Transverse colon (tissue), 4 donors: ENCODE results near the gene CFAP20DC. TPM values are rescaled to one million over a fixed set of nuclear protein-coding genes. Genes with fewer than 3 reads are reported as not detected.
"Not testable (repeated sequence)": the region's sequence is repeated elsewhere in the genome, so short reads cannot be mapped to it uniquely, and the experiment has no call there.

Source experiments
- DNase-seq: peaks from one replicate; pipeline ENCODE4 v3.0.0-alpha.2; 2019
- H3K27ac ChIP-seq, 4 donors: fragments of 200-600 bp; sonication (generic); 2 replicates each; pipeline ENCODE4 v1.5.1; 2016 to 2018; ENCODE audit warnings: inconsistent platforms in 4 of 4
- H3K27me3 ChIP-seq: fragments of 200-600 bp; sonication (generic); 2 replicates; pipeline ENCODE4 v1.5.1; 2017; ENCODE audit warnings: inconsistent platforms
- H3K36me3 ChIP-seq, 4 donors: fragments of 200-600 bp; sonication (generic); 2 replicates each; pipeline ENCODE4 v1.5.1; 2017 to 2019; ENCODE audit warnings: inconsistent platforms in 4 of 4
- H3K4me1 ChIP-seq, 4 donors: fragments of 200-600 bp; sonication (generic); 2 replicates each; pipeline ENCODE4 v1.5.1; 2017 to 2020; ENCODE audit warnings: inconsistent platforms in 4 of 4
- H3K4me3 ChIP-seq, 4 donors: fragments of 200-600 bp; sonication (generic); 1 replicate in 1 of 4; 2 replicates in 3 of 4; pipeline versions ENCODE4 v1.5.1 to v1.6.1; 2017 to 2019; ENCODE audit warnings: inconsistent platforms in 4 of 4
- H3K9me3 ChIP-seq, 2 donors: fragments of 200-600 bp; sonication (generic); 2 replicates each; pipeline ENCODE4 v1.5.1; 2017 to 2019; ENCODE audit warnings: inconsistent platforms in 2 of 2
- CTCF ChIP-seq, 5 experiments: fragments of 200-600 bp in 3 of 5; fragments of 450-650 bp in 2 of 5; sonication (generic) in 3 of 5; IDR thresholded peaks; 1 replicate in 2 of 5; 2 replicates in 3 of 5; pipeline ENCODE4 v1.5.1; 2016 to 2017; ENCODE audit warnings: antibody characterized with exemption in 5 of 5, inconsistent platforms in 3 of 5, mild to moderate bottlenecking in 2 of 5, moderate library complexity in 1 of 5
- EP300 ChIP-seq: sonication (generic); formaldehyde crosslinking; IDR thresholded peaks from one replicate; pipeline ENCODE4 v1.6.1; 2017; ENCODE audit warnings: antibody characterized with exemption, low read depth
- POLR2A ChIP-seq: fragments of 450-650 bp; IDR thresholded peaks from one replicate; pipeline ENCODE4 v1.6.1; 2016; ENCODE audit warnings: antibody characterized with exemption, mild to moderate bottlenecking, moderate library complexity
- POLR2AphosphoS5 ChIP-seq, 3 donors: sonication (generic); formaldehyde crosslinking; IDR thresholded peaks; one replicate each; pipeline ENCODE4 v1.6.1; 2016; ENCODE audit warnings: antibody characterized with exemption in 3 of 3
- WGBS, 2 donors: methylation state at CpG; one replicate each; pipeline ENCODE4 v1.1.5; 2018; ENCODE audit warnings: low coverage in 1 of 2; 5-methylcytosine and 5-hydroxymethylcytosine counted together
- in situ Hi-C, 4 donors: fragments of 200-750 bp; cut with MboI; loops; one replicate each; pipeline versions ENCODE4 v1.15.0 to v1.15.1; 2017; ENCODE audit warnings: low sequenced_read_pairs in 3 of 4, low pct_ligation_motif_present in 1 of 4, low pct_unique_long_range_greater_than_20kb in 1 of 4
- intact Hi-C: fragments of 100-400 bp; cut with DNase I; formaldehyde crosslinking; loops from one replicate; pipeline ENCODE4 v1.15.1; 2023; ENCODE audit warnings: low total_unique reads
- total RNA-seq, 4 donors: library from RNA; depleted of rRNA; stranded (reverse); fragments of >200 nt; gene quantifications; one replicate each; pipeline ENCODE4 v1.1.0, GENCODE V29; 2016

CFAP20DC gene
- total RNA-seq, 4 donors from 2014 or later: 0.20 to 0.82 TPM; not detected in 2

DNA sequence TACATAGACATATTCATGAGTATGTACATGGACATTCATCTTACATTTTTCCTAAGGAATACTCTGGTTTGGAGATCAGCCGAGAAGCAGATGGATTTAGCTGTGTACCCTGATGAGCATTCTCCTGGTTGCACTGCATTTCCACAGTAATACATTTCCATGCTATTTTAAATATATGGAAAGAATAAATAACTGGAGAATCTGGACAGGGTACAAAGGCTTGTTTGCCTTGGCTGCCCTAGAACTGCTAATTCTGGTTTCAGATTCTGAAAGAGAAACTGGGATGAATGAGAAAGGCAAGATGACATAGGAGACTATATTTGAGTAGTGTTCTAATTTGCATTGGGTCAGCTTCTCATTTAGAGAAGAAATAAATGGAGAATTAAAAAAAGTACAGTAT is 192.4 kb downstream of the CFAP20DC start:
- Histone ChIP-seq H3K36me3 (no peaks in the 10 kb centered on the region), H3K27me3 (no peaks in the 10 kb centered on the region), H3K9me3 (no peaks in the 10 kb centered on the region), H3K27ac (no peak overlapping the region), H3K4me1 (peaks cover 0 to 12% (median 0%) of the 10 kb centered on the region in 4 donors), H3K4me3 (no peak overlapping the region)
- in situ Hi-C loops: no loop called here
- intact Hi-C loops: no loop called here
- 56 to 70% methylated on average over 1 of the region's 1 CpG for WGBS, 2 donors
- no peak for DNase-seq
- TF ChIP-seq EP300: no peak
- TF ChIP-seq POLR2A: no peak
- no peak for TF ChIP-seq POLR2AphosphoS5 (IDR thresholded peaks at IDR 0.05)
- TF ChIP-seq CTCF (IDR thresholded peaks at IDR 0.05): no peak

DNA sequence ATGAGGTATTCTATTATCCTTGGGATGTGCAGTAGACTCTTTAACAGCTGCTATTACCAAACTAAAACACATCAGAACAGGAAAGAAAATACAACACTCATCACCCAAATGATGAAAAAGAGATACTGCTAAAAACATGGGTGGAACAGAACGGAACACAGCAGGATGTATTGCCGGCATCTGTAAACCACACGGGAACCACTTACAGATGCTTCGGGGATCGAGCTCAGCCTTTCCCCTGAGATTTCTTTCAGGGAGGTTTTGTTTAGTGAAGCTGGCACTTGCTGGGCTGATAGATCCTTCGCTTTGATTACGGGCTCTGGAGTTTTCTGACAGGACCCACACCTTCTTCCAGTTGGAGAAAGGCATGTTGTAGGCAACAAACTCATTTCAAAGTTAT is 201.0 kb downstream of the CFAP20DC start:
- in situ Hi-C loops (no loop called here), intact Hi-C loops (no loop called here)
- Histone ChIP-seq H3K36me3 (no peaks in the 10 kb centered on the region), H3K4me1 (no peaks in the 10 kb centered on the region), H3K4me3 (no peak overlapping the region), H3K27me3 (no peaks in the 10 kb centered on the region), H3K27ac (no peak overlapping the region), H3K9me3 (no peaks in the 10 kb centered on the region)
- TF ChIP-seq CTCF (IDR thresholded peaks at IDR 0.05) (no peak), POLR2A (no peak)
- WGBS, 2 donors: 82% methylated on average over 7 of the region's 7 CpGs; no CpG with 5 or more reads in 1 of the 2 donors
- DNase-seq: no peak

- H3K36me3 ChIP-seq, DNase-seq, H3K27ac ChIP-seq, H3K9me3 ChIP-seq, H3K4me3 ChIP-seq, H3K4me1 ChIP-seq, intact Hi-C loops, H3K27me3 ChIP-seq, in situ Hi-C loops: not testable (repeated sequence)
- WGBS, 2 donors: 93 to 98% methylated on average over 7 to 18 of the region's 34 CpGs
Measured at GRCh38 chr3:58842050-58842747, 207.6 kb downstream of the CFAP20DC start.

DNA sequence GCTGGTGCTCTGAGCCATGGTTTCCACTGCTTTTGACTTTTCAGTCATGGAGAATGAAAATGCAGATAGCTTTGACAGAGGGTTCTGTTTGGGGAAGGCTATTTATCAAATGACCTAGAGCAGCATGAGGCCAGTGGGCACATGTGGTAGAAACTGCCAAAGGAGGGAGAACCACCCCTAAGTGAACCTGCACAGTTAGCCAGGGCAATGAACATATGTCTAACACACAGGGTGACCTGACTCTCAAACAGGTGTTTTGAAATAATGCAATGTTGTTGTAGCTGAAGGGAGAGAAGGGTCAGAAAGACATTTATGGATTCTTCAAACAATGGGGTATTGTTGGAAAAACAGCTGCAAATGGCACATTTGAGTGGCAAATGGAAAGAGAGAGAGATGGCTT is 208.9 kb downstream of the CFAP20DC start:
- H3K4me3 ChIP-seq: no peak overlapping the region
- no peaks in the 10 kb centered on the region for H3K4me1 ChIP-seq

More for the DNA sequence above, 208.9 kb downstream of the CFAP20DC start:
- DNase-seq: no peak
- in situ Hi-C loops (no loop called here), intact Hi-C loops (no loop called here)
- TF ChIP-seq POLR2A: no peak
- no peak for TF ChIP-seq CTCF (IDR thresholded peaks at IDR 0.05)
- no peak for TF ChIP-seq POLR2AphosphoS5 (IDR thresholded peaks at IDR 0.05)
- no peak for TF ChIP-seq EP300
- Histone ChIP-seq H3K27me3 (no peaks in the 10 kb centered on the region), H3K27ac (no peak overlapping the region), H3K36me3 (no peaks in the 10 kb centered on the region), H3K9me3 (no peaks in the 10 kb centered on the region)
